NCI-H2196 treated with DMSO at 0.1 percent for 48 hours (cell line): Measurements from ENCODE around the gene ATR.

ENCODE experiments used
- DNase-seq: peaks from one replicate; lab custom pipeline; 2025; ENCODE audit not compliant: unreplicated experiment; lab: John Stamatoyannopoulos, UW

Gene ATR

GRCh38 chr3:142530296-142530695, 48.2 kb downstream of the ATR start:
- DNase-seq, result no peak

DNA sequence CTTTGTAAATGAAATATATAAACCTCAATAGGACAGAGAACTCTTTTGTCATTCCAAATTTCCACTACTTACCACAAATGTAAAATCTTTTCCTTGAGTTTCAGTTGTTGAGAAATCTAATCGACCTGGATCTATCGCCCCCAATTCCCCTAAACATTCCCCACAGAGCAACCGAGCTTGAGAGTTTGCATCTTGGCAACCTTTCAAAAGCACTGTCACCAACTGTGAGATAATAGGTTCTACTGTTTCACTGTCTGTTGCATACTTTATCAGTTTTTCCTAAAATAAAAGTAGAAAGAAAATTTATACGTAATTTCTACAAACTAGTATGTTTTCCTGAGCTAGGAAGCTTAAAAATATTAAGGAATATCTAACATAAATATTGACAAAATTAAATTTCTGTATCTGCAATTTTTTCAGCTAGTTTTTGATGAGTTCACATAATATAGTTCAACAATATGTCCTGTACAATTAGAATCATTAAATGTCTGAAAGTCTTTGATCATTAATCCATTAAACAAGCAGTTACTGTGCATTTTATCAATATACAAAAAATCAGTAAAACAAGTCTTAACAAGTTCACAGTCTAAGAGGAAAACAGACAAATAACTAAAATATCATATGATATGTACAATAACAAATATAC, 54.5 kb downstream of the ATR start:
- no peak for DNase-seq

GRCh38 chr3:142509079-142509478, 69.5 kb downstream of the ATR start:
- DNase-seq, result no peak

- no peak for DNase-seq
Observed at GRCh38 chr3:142507241-142507640, 71.3 kb downstream of the ATR start.

DNA sequence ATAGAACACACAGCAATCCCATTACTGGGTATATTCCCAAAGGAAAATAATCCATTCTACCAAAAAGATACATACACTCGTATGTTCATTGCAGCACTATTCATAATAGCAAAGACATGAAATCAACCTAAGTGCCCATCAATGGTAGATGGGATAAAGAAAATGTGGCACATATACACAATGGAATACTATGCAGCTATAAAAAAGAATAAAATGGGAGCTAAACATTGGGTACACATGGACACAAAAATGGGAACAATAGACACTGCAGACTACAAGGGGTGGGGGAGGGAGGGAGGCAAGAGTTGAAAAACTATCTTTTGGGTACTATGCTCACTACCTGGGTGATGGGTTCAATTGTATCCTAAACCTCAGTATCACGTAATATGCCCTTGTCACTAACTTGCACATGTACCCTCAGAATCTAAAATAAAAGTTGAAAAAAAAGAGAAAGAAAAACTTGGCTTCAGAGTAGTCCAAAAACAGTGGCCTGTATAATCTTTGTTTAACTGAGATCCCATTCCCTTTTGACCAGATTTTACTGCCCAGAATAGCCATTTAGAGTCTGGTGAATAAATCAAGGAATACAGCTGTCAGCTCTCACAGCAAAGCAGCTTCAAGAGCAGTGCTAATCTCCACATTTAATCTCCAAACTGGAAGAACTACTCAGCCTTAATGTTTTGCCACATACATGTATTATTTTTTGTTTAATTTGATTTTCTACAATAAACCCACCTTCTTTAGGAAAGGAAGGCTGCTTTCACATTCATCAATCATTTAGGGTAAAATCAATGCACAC, 76.1 kb downstream of the ATR start:
- DNase-seq, result no peak

- DNase-seq, result no peak
Observed at GRCh38 chr3:142501004-142501926, 77.3 kb downstream of the ATR start.

DNA sequence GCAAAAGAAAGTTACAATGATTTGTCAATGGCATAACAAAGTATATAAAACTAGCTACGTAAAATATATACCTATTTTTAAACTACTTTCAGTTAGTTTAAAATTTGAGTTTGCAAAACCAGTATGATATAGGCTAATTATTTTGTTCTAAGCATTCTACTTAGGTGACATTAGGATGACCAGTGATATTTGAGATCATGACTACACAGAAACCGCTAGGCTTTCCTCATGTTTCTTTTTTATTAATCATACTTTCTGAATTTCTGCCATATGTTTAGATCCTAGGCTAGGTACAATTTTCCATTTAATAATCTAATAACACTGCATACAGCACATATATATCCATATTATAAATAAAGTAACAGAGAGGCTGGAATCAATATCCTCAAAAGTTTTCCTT, 78.3 kb downstream of the ATR start:
- no peak for DNase-seq

GRCh38 chr3:142498397-142499180, 79.9 kb downstream of the ATR start:
- DNase-seq, result no peak

- DNase-seq, result no peak
Observed at GRCh38 chr3:142497729-142498128, 80.8 kb downstream of the ATR start.

- DNase-seq, result no peak
Observed at GRCh38 chr3:142495103-142495502, 83.4 kb downstream of the ATR start.

DNA sequence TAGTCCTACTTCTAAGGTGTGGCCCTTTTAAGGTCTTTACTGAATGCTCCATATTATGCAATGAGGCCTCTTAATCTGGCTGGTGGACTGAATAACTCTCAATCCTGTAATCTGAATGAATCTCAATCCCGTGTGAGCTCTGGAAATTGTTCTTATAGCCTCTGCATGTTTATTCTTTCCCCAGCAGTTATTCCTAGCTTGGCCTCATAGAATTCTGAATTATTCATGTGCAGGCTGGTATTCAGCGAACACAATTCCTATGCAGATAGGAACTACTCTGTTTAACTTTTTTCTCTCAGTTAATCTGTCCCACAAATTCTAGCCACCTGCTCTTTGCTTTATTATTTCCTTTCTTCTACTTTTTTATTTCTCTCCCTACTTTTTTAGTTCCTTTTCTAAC, 86.3 kb downstream of the ATR start:
- no peak for DNase-seq

- DNase-seq, result no peak
Observed at GRCh38 chr3:142489572-142490323, 88.8 kb downstream of the ATR start.

- DNase-seq, result no peak
Observed at GRCh38 chr3:142484912-142485435, 93.6 kb downstream of the ATR start.

DNA sequence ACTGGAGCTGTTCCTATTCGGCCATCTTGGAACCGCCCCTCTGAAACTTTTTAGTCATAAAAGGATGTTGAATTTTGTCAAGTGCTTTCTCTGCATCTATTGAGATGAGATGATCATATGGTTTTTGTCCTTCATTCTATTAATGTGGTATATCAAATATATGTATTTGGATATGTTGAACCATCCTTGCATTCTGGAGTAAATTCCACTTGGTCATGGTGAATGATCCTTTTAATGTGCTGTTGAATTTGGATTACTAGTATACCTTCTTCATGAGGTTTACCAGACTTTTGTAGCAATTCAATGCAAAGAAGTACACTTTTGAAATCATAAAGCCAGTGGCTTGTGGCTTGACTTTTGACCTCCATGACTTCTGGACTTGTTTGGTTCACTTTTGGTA, 97.3 kb downstream of the ATR start:
- no peak for DNase-seq

DNA sequence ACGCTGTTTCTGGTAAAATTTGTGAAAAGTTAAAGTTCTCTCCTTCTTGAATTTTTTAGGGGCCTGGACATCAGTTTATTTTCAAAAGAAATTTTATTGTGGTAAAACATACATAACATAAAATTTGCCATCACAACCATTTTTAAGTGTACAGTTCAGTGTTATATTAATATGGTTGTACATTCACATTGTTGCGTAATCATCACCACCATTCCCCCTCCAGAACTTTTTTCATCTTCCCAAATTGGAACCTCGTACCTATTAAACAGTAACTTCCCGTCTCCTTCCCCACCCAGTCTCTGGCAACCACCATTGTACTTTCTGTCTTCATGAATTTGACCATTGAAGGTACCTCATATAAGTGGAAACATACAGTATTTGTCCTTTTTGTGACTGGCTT, 107.7 kb downstream of the ATR start:
- no peak for DNase-seq

GRCh38 chr3:142468456-142468855, 110.1 kb downstream of the ATR start:
- DNase-seq, result no peak

DNA sequence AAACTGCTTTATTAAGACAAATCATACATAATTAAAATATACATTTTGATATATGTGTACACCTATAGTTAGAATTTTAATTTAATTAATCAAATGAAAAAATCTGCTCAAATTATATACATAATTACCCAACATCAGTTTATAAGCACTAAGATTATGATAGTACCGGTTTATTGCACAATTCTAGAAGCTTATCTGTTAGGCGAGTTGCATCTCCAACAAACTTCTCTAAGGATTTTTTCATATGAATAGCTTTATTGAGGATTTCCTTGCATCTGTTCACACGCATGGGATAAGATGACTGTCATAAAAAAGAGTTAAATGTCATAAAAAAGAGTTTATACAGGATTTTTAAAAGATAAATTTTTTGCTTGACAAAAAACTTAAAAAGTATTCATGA, 110.8 kb downstream of the ATR start:
- DNase-seq, result no peak

- no peak for DNase-seq
Observed at GRCh38 chr3:142460689-142461088, 117.8 kb downstream of the ATR start.

DNA sequence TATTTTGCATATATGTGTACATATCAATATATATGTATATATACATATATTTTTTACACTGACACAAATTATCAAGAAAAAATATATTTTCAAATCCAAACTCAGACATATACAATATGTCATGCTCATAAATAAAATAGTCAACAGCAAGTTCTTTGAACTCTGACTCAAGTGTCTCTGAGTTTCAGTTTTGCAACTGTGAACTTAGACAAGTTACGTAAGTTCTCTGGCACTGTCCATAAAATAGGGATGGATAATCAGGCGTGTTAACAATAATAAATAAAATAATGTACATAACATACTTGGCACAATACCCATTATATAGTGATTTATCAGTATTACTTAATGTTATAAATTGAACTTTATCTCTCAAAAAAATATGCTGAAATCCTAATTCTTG, 118.6 kb downstream of the ATR start:
- no peak for DNase-seq

DNA sequence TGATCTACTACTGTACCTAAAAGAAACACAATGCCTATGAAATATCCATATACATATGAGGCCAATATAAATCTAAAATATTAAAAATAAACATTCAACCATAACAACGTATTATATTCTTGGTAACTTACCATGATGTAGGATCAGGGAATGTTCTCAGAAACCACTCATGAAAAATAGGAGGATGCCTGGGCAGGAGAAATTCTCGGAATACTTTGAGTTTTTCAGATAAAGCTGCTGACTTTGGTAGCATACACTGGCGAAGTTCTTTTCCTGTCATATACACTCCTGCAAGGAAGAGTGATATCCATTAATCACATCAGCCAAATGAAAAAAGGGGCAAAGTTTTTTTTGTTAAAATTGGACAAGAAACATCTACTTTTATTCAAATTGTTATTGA, 119.4 kb downstream of the ATR start:
- DNase-seq, result no peak
